ENCODE measurements around the gene TOMT.
A peak's percentile ranks its signal among the peaks of the same experiment; 100 is the strongest.

The TOMT gene

GRCh38 chr11:72067676-72068075 lies 38.0 kb upstream of the TOMT start:
- Histone ChIP-seq H3K27me3 (no peaks in the 10 kb centered on the region), H3K4me1 (ENCODE audit: control insufficient read depth in 1 of 2, insufficient read depth in 1 of 2, low read depth in 1 of 2, low read length in 1 of 2) (peaks cover 54 to 58% of the 10 kb centered on the region in 2 experiments), H3K27ac (peak overlapping the region; percentile 89), H3K4me3 (ENCODE audit: low read depth in 1 of 2, low read length in 1 of 2) (no peak overlapping the region), H3K36me3 (no peaks in the 10 kb centered on the region), H3K9me3 (no peaks in the 10 kb centered on the region)
- no peak for TF ChIP-seq CTCF (IDR thresholded peaks at IDR 0.05)

DNA sequence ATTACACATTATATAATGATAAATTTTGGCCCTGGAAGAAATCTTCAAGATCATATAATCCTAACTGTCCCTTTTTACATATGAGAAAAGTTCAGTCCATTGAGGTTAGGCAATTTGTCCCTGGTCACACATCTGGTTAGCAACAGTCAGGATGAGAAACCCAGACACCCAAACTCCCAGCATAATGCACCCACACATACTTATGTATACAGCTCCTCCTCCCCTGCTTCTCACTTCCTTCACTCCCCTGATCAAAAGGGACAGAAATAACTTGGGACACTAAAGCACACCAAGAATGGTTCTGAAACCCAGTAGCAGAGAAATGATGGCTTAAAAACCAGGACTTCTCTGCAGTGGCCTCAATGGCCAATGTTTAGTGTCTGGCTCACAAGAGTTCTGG lies 36.5 kb upstream of the TOMT start:
- H3K27ac ChIP-seq: peak overlapping the region; percentile 89
- TF ChIP-seq CTCF (IDR thresholded peaks at IDR 0.05): no peak
- H3K4me1 ChIP-seq (ENCODE audit: control insufficient read depth in 1 of 2, insufficient read depth in 1 of 2, low read depth in 1 of 2, low read length in 1 of 2): peaks cover 54 to 57% of the 10 kb centered on the region in 2 experiments
- no peaks in the 10 kb centered on the region for H3K9me3 ChIP-seq
- no peaks in the 10 kb centered on the region for H3K27me3 ChIP-seq
- H3K4me3 ChIP-seq (ENCODE audit: low read depth in 1 of 2, low read length in 1 of 2): peak overlapping the region; percentile 16 to 37
- no peaks in the 10 kb centered on the region for H3K36me3 ChIP-seq

DNA sequence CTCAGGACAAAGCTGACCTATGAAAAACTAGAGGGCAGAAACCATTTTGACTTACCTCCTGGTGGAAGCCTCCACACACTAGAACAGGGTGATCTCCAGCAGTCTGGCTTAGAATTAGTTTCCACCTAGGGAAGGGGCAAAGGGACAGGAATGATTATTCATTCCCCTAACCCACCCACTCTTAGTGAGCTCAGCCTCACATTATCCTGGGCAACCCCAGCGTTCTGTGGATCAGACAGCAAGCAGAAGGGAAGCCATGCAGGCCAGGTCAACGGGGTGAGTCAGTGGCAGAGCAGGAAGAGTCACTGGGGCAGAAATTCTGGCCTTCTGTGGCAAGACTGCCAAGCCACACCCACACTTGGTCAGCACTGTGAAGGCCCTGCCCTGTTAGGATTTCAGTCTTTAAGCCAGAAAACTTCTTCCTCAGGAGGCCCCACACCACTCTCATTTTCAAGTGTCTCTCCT lies 35.9 kb upstream of the TOMT start:
- peak overlapping the region; percentile 16 to 37 for H3K4me3 ChIP-seq (ENCODE audit: low read depth in 1 of 2, low read length in 1 of 2)
- no peaks in the 10 kb centered on the region for H3K27me3 ChIP-seq
- no peaks in the 10 kb centered on the region for H3K36me3 ChIP-seq
- TF ChIP-seq CTCF (IDR thresholded peaks at IDR 0.05): no peak
- H3K9me3 ChIP-seq: no peaks in the 10 kb centered on the region
- peak overlapping the region; percentile 89 for H3K27ac ChIP-seq
- H3K4me1 ChIP-seq (ENCODE audit: control insufficient read depth in 1 of 2, insufficient read depth in 1 of 2, low read depth in 1 of 2, low read length in 1 of 2): peaks cover 54 to 57% of the 10 kb centered on the region in 2 experiments

DNA sequence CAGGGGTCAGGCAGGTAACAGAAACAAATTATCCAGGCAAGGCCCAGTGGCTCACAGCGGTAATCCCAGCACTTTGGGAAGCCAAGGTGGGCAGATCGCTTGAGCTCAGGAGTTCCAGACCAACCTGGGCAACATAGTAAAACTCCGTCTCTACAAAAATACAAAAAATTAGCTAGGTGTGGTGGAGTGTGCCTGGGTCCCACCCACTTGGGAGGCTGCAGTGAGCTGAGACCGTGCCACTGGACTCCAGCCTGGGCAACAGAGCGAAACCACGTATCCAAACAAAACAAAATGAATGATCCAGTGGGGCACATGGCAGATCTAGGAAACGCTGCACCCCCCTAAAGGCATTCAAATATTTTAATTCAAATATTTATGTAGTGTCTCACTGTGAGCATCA lies 35.2 kb upstream of the TOMT start:
- H3K4me1 ChIP-seq (ENCODE audit: control insufficient read depth in 1 of 2, insufficient read depth in 1 of 2, low read depth in 1 of 2, low read length in 1 of 2): peaks cover 60 to 64% of the 10 kb centered on the region in 2 experiments
- H3K27me3 ChIP-seq: no peaks in the 10 kb centered on the region
- peak overlapping the region in 1 of 2 experiments; percentile 37 for H3K4me3 ChIP-seq (ENCODE audit: low read depth in 1 of 2, low read length in 1 of 2)
- TF ChIP-seq CTCF (IDR thresholded peaks at IDR 0.05): no peak
- H3K27ac ChIP-seq: peak overlapping the region; percentile 89
- H3K36me3 ChIP-seq: no peaks in the 10 kb centered on the region
- no peaks in the 10 kb centered on the region for H3K9me3 ChIP-seq

- H3K9me3 ChIP-seq: no peaks in the 10 kb centered on the region
- peak overlapping the region; percentile 89 for H3K27ac ChIP-seq
- H3K4me1 ChIP-seq (ENCODE audit: control insufficient read depth in 1 of 2, insufficient read depth in 1 of 2, low read depth in 1 of 2, low read length in 1 of 2): peaks cover 69 to 73% of the 10 kb centered on the region in 2 experiments
- no peaks in the 10 kb centered on the region for H3K36me3 ChIP-seq
- no peak for TF ChIP-seq CTCF (IDR thresholded peaks at IDR 0.05)
- no peak overlapping the region for H3K4me3 ChIP-seq (ENCODE audit: low read depth in 1 of 2, low read length in 1 of 2)
- no peaks in the 10 kb centered on the region for H3K27me3 ChIP-seq
Observed at GRCh38 chr11:72072348-72072747, 33.4 kb upstream of the TOMT start.

DNA sequence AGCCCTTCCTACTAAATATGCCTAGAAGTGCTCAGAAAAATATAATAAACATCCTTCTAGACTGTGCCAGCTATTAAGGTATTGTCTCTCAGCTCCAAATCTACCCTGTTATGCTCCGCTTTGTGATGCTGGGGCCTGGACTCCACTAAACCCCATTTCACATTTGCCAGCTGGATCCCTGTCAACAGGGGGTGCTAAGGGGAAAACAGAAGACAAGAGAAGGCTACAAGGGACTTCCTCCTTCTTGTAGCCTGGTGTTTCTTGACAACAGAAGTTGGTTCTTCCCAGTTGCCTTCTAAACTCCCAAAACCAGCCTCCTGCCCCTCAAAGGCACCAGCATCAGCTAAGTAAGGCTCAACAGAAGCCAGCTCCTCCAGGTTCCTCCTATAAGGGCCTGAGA lies 30.6 kb upstream of the TOMT start:
- TF ChIP-seq CTCF (IDR thresholded peaks at IDR 0.05): peak; percentile 34
- no peaks in the 10 kb centered on the region for H3K36me3 ChIP-seq
- H3K27ac ChIP-seq: peak overlapping the region; percentile 81
- no peaks in the 10 kb centered on the region for H3K9me3 ChIP-seq
- no peaks in the 10 kb centered on the region for H3K27me3 ChIP-seq
- H3K4me3 ChIP-seq (ENCODE audit: low read depth in 1 of 2, low read length in 1 of 2): no peak overlapping the region
- peaks cover 49 to 65% of the 10 kb centered on the region in 2 experiments for H3K4me1 ChIP-seq (ENCODE audit: control insufficient read depth in 1 of 2, insufficient read depth in 1 of 2, low read depth in 1 of 2, low read length in 1 of 2)

All from neutrophil (primary cell).